HCT116 (cell line): Measurements from ENCODE around the gene ARHGDIA. TPM values are rescaled to one million over a fixed set of nuclear protein-coding genes. Genes with fewer than 3 reads are reported as not detected.

Experiments
- ATAC-seq: fragments of 200-7000 bp; cut with Tn5 transposase; 2 replicates; pipeline ENCODE4 v1.9.1; 2020; ENCODE audit warnings: mild to moderate bottlenecking, moderate library complexity
- BruUV-seq: library from RNA; stranded (reverse); fragments of 400-500 nt; replicated peaks from 2 replicates; lab custom pipeline; 2021; lab: Mats Ljungman, UMichigan
- CTCF ChIA-PET: fragments of 300-600 bp; sonication (Branson Sonifier 250); formaldehyde crosslinking; loops from one replicate; lab custom pipeline; 2021; ENCODE audit warnings: antibody characterized with exemption; lab: Charles Lee
- POLR2A ChIA-PET: fragments of 300-600, 350-600 bp; sonication (Branson Sonifier 250); formaldehyde crosslinking; loops from one replicate; lab custom pipeline; 2021; ENCODE audit warnings: antibody characterized with exemption; lab: Charles Lee
- RAD21 ChIA-PET, 2 experiments: fragments of 300-600 bp; sonication (Branson Sonifier 250); formaldehyde crosslinking; loops; one replicate each; lab custom pipeline; 2023; ENCODE audit warnings: low total read pairs in 2 of 2; ENCODE audit not compliant: uncharacterized antibody in 2 of 2, unreplicated experiment in 2 of 2, low non-redundant PET in 1 of 2; lab: Charles Lee
- DNase-seq: peaks from one replicate; pipeline ENCODE4 v3.0.0-alpha.2; 2010; ENCODE audit warnings: low read depth, low spot score
- H2AFZ ChIP-seq: fragments of 200-600 bp; shearing (Covaris generic), sonication (generic); 2 replicates; pipeline ENCODE4 v1.6.1; 2017; ENCODE audit warnings: low read depth, mixed run types, mixed read lengths, antibody characterized with exemption, low read length; ENCODE audit not compliant: poor library complexity, severe bottlenecking
- H3K27ac ChIP-seq: 2 replicates; pipeline ENCODE4 v1.5.1; 2012; ENCODE audit warnings: low read depth, low read length
- H3K27me3 ChIP-seq: fragments of 200-600 bp; sonication (generic); 2 replicates; pipeline ENCODE4 v1.6.1; 2016; ENCODE audit warnings: mixed run types, low read length, mixed read lengths; ENCODE audit not compliant: insufficient read depth
- H3K36me3 ChIP-seq, 2 experiments: fragments of 200-500 bp in 1 of 2; fragments of 200-600 bp in 1 of 2; sonication (Bioruptor generic) in 1 of 2; sonication (generic) in 1 of 2; 2 replicates each; pipeline versions ENCODE4 v1.5.1 to v1.6.1; 2014 to 2016; ENCODE audit warnings: low read length in 2 of 2, inconsistent platforms in 1 of 2, mixed read lengths in 1 of 2, mixed run types in 1 of 2; ENCODE audit not compliant: insufficient read depth in 2 of 2, control insufficient read depth in 1 of 2
- H3K4me1 ChIP-seq, 2 experiments: fragments of 200-600 bp in 1 of 2; sonication (generic) in 1 of 2; 2 replicates each; pipeline versions ENCODE4 v1.5.1 to v1.6.1; 2012 to 2017; ENCODE audit warnings: low read length in 2 of 2, inconsistent platforms in 1 of 2, mild to moderate bottlenecking in 1 of 2, mixed read lengths in 1 of 2, mixed run types in 1 of 2, moderate library complexity in 1 of 2; ENCODE audit not compliant: insufficient read depth in 2 of 2, control insufficient read depth in 1 of 2
- H3K4me2 ChIP-seq: fragments of 200-600 bp; sonication (generic); 2 replicates; pipeline ENCODE4 v1.6.1; 2017; ENCODE audit warnings: mixed run types, low read length, mixed read lengths
- H3K4me3 ChIP-seq, 2 experiments: fragments of 200-600 bp in 1 of 2; sonication (generic) in 1 of 2; replicated peaks in 1 of 2; 2 replicates each; pipeline ENCODE4 v1.5.1; 2011 to 2016; ENCODE audit warnings: low read length in 2 of 2, control low read depth in 1 of 2, low read depth in 1 of 2, mild to moderate bottlenecking in 1 of 2, mixed read lengths in 1 of 2, mixed run types in 1 of 2
- H3K79me2 ChIP-seq: fragments of 200-600 bp; sonication (generic); 2 replicates; pipeline ENCODE4 v1.6.1; 2017; ENCODE audit warnings: mild to moderate bottlenecking, mixed run types, low read length, moderate library complexity, mixed read lengths; ENCODE audit not compliant: insufficient read depth
- H3K9ac ChIP-seq: fragments of 200-600 bp; sonication (generic); 2 replicates; pipeline ENCODE4 v1.6.1; 2016; ENCODE audit warnings: low read length, mixed read lengths
- H3K9me2 ChIP-seq: fragments of 200-600 bp; sonication (generic), shearing (Covaris generic); 2 replicates; pipeline ENCODE4 v1.6.1; 2017; ENCODE audit warnings: mixed run types, mild to moderate bottlenecking, moderate library complexity; ENCODE audit not compliant: insufficient read depth
- H3K9me3 ChIP-seq, 2 experiments: fragments of 200-500 bp in 1 of 2; fragments of 200-600 bp in 1 of 2; sonication (Bioruptor generic) in 1 of 2; sonication (generic) in 1 of 2; 2 replicates each; pipeline ENCODE4 v1.6.1; 2014 to 2017; ENCODE audit warnings: low read length in 2 of 2, mixed read lengths in 2 of 2, inconsistent platforms in 1 of 2, low read depth in 1 of 2, mild to moderate bottlenecking in 1 of 2, mixed run types in 1 of 2, moderate library complexity in 1 of 2; ENCODE audit not compliant: control insufficient read depth in 1 of 2, insufficient read depth in 1 of 2
- H4K20me1 ChIP-seq: fragments of 200-600 bp; sonication (generic), shearing (Covaris generic); 2 replicates; pipeline ENCODE4 v1.6.1; 2017; ENCODE audit warnings: mixed run types, mild to moderate bottlenecking, moderate library complexity; ENCODE audit not compliant: insufficient read depth
- CBX3 ChIP-seq: IDR thresholded peaks from 2 replicates; pipeline ENCODE4 v1.6.1; 2012; ENCODE audit warnings: low read depth
- CEBPB ChIP-seq: IDR thresholded peaks from 2 replicates; pipeline ENCODE4 v1.6.1; 2012; ENCODE audit warnings: low read depth
- EZH2 ChIP-seq: fragments of 200-600 bp; sonication (generic); IDR thresholded peaks from 2 replicates; pipeline ENCODE4 v1.6.1; 2017; ENCODE audit warnings: antibody characterized with exemption, mixed run types
- JUND ChIP-seq: IDR thresholded peaks from 2 replicates; pipeline ENCODE4 v1.6.1; 2012
- MAX ChIP-seq: IDR thresholded peaks from 2 replicates; pipeline ENCODE4 v1.6.1; 2012
- POLR2A ChIP-seq: IDR thresholded peaks from 2 replicates; pipeline ENCODE4 v1.7.0; 2011; ENCODE audit warnings: borderline replicate concordance; ENCODE audit not compliant: insufficient read depth, insufficient read length; ENCODE audit errors: extremely low read depth
- POLR2AphosphoS5 ChIP-seq: IDR thresholded peaks from 2 replicates; pipeline ENCODE4 v1.6.1; 2011; ENCODE audit warnings: mild to moderate bottlenecking, low read depth, low read length, moderate library complexity
- RAD21 ChIP-seq: IDR thresholded peaks from 2 replicates; pipeline ENCODE4 v1.6.1; 2012; ENCODE audit warnings: low read depth, mild to moderate bottlenecking
- REST ChIP-seq: IDR thresholded peaks from 2 replicates; pipeline ENCODE4 v1.6.1; 2012; ENCODE audit warnings: low read depth
- SP1 ChIP-seq: IDR thresholded peaks from 2 replicates; pipeline ENCODE4 v1.6.1; 2012; ENCODE audit warnings: low read depth
- ZFX ChIP-seq: fragments of 450-650 bp; IDR thresholded peaks from 2 replicates; pipeline ENCODE4 v1.6.1; 2017
- intact Hi-C: fragments of 100-400 bp; cut with micrococcal nuclease; formaldehyde crosslinking; loops from 2 replicates; pipeline ENCODE4 v1.10.0; 2022
- total RNA-seq: library from RNA; stranded (reverse); gene quantifications from one replicate; pipeline ENCODE4 v1.2.1, GENCODE V29; 2021; ENCODE audit not compliant: unreplicated experiment

ARHGDIA gene
- total RNA-seq, 1 experiment from 2014 or later = 554 TPM

- Histone ChIP-seq H3K27me3 (no peaks in the 10 kb centered on the region), H3K9me3 (no peaks in the 10 kb centered on the region), H3K4me3 (no peak overlapping the region), H3K36me3 (peaks cover 10 to 24% of the 10 kb centered on the region in 2 experiments), H3K79me2 (peaks cover 8% of the 10 kb centered on the region; the same call in 1 of the 2 replicates), H3K9me2 (no peaks in the 10 kb centered on the region), H3K4me1 (peaks cover 28 to 39% of the 10 kb centered on the region in 2 experiments), H3K27ac (no peak overlapping the region; the same call in 1 of the 2 replicates), H4K20me1 (no peaks in the 10 kb centered on the region), H3K9ac (no peak overlapping the region), H3K4me2 (no peak overlapping the region), H2AFZ (no peak overlapping the region)
- TF ChIP-seq EZH2 (no peak), POLR2A (no peak), REST (no peak), JUND (no peak), ZFX (no peak), CEBPB (no peak), CBX3 (no peak), RAD21 (no peak), SP1 (no peak), POLR2AphosphoS5 (no peak), MAX (no peak)
- CTCF ChIA-PET = no interaction called here
- no TSS peak for BruUV-seq
- POLR2A ChIA-PET = no interaction called here
- ATAC-seq (no peak), DNase-seq (no peak)
- intact Hi-C loops = no loop called here
- RAD21 ChIA-PET = no interaction called here
These were observed 38.1 kb upstream of the ARHGDIA start for GRCh38 chr17:81909231-81909630.
